Endodermal cell (in vitro differentiated cells): ENCODE measurements around the gene DENND2A. TPM values are rescaled to one million over a fixed set of nuclear protein-coding genes. Genes with fewer than 3 reads are reported as not detected.

Experiments used
- DNase-seq: peaks from one replicate; pipeline ENCODE4 v3.0.0-alpha.2; 2017
- H3K27ac ChIP-seq: 2 replicates; pipeline ENCODE4 v1.5.1; 2013; ENCODE audit warnings: mild to moderate bottlenecking, low read depth, low read length, moderate library complexity
- H3K27me3 ChIP-seq: 2 replicates; pipeline ENCODE4 v1.6.1; 2013; ENCODE audit warnings: mild to moderate bottlenecking, low read length, moderate library complexity; ENCODE audit not compliant: insufficient read depth, control insufficient read depth, poor library complexity, severe bottlenecking
- H3K36me3 ChIP-seq: 2 replicates; pipeline ENCODE4 v1.7.0; 2013; ENCODE audit warnings: mild to moderate bottlenecking, low read length, moderate library complexity; ENCODE audit not compliant: control insufficient read depth, insufficient read depth
- H3K4me1 ChIP-seq: one replicate; pipeline ENCODE4 v1.7.0; 2013; ENCODE audit warnings: low read length; ENCODE audit not compliant: control insufficient read depth, insufficient read depth
- H3K4me3 ChIP-seq: 2 replicates; pipeline ENCODE4 v1.5.1; 2013; ENCODE audit warnings: mild to moderate bottlenecking, low read length, moderate library complexity
- H3K9ac ChIP-seq: 2 replicates; pipeline ENCODE4 v1.6.1; 2013; ENCODE audit warnings: mild to moderate bottlenecking, low read length, moderate library complexity; ENCODE audit not compliant: poor library complexity, severe bottlenecking; ENCODE audit errors: extremely low read depth
- H3K9me3 ChIP-seq: 2 replicates; pipeline ENCODE4 v1.6.1; 2013; ENCODE audit warnings: mild to moderate bottlenecking, low read length, moderate library complexity; ENCODE audit not compliant: control insufficient read depth
- H3K27ac Mint-ChIP-seq: 2 replicates; pipeline ENCODE4 v1.8.0; 2020; ENCODE audit warnings: mixed read lengths
- H3K27me3 Mint-ChIP-seq: 2 replicates; pipeline ENCODE4 v1.8.0; 2021; ENCODE audit warnings: mild to moderate bottlenecking, mixed read lengths; ENCODE audit not compliant: insufficient read depth
- H3K36me3 Mint-ChIP-seq: 2 replicates; pipeline ENCODE4 v1.8.0; 2020; ENCODE audit warnings: low read depth, mixed read lengths
- H3K4me1 Mint-ChIP-seq: 2 replicates; pipeline ENCODE4 v1.8.0; 2020; ENCODE audit warnings: mixed read lengths
- H3K4me3 Mint-ChIP-seq: 2 replicates; pipeline ENCODE4 v1.8.0; 2020; ENCODE audit warnings: mild to moderate bottlenecking, moderate library complexity, mixed read lengths
- H3K9me3 Mint-ChIP-seq: 2 replicates; pipeline ENCODE4 v1.8.0; 2020; ENCODE audit warnings: mild to moderate bottlenecking, mixed read lengths
- WGBS, 2 experiments: methylation state at CpG; one replicate each; pipeline versions ENCODE4 v1.1.5 to v1.1.7; 2013; ENCODE audit warnings: missing lambda C conversion rate in 2 of 2, mixed read lengths in 1 of 2; ENCODE audit not compliant: insufficient coverage in 1 of 2, insufficient read length in 1 of 2; 5-methylcytosine and 5-hydroxymethylcytosine counted together
- total RNA-seq, 2 donors: library from RNA; stranded (reverse); fragmentation: NEBNext Ultra II Directional in 1 of 2; extraction: Animal tissue kit (Norgen Biotek cat#: 25700) in 1 of 2; gene quantifications; 2 replicates in 1 of 2; 3 replicates in 1 of 2; pipeline ENCODE4 v1.2.1, GENCODE V29; 2021
- TF ChIP-seq, protein P1 (sequence below): fragments of 200-600 bp; sonication (generic); conservative IDR thresholded peaks from 2 replicates; pipeline ENCODE4 v1.5.0; 2021; ENCODE audit warnings: antibody characterized with exemption, mild to moderate bottlenecking

DENND2A gene
- total RNA-seq, 2 donors from 2014 or later: 28.5 to 40.6 TPM

DNA sequence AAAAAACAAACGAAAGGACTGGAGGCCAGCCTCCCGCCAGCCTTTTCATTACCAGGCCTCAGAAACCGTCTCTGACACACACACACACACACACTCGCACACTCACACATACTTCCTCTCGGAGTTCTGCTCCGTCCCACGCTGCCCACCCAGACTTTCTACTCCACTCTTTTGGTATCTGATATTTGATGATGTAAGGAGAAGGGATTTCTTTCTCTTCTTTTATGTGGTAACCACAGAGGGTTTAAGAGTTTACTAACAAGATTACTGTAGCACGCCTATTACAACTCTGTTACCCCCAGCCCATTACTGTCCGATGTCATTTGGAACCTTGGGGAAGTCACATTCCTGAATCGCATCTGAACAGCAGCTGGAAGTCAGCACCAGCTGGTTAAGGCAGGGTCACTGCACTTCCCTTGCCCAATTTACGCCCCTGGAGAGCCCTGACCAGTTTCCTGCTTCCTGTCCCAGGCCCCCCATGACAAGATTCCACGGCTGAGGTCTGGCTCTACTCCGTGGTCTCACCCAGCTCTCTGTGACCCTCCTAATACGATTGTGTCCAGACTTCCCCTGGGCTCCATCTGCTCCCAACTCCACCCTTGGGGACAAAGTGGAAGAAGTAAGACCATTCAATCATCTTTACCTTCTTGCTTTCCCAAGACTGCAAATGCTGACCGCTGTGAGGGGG is 1.1 kb downstream of the DENND2A start:
- peak overlapping the region; percentile 7 for H3K27ac ChIP-seq
- H3K4me1 ChIP-seq: peaks cover 7% of the 10 kb centered on the region
- peaks cover 12% of the 10 kb centered on the region for H3K27me3 ChIP-seq
- DNase-seq: peak; percentile 67
- peaks cover 27% of the 10 kb centered on the region for H3K27me3 Mint-ChIP-seq
- H3K9ac ChIP-seq: peak overlapping the region; percentile 63
- H3K4me3 ChIP-seq: peak overlapping the region; percentile 86
- peak overlapping the region; percentile 85 for H3K27ac Mint-ChIP-seq
- 43 to 55% methylated on average over 10 to 15 of the region's 15 CpGs for WGBS, 2 experiments
- H3K36me3 ChIP-seq: no peaks in the 10 kb centered on the region
- no peaks in the 10 kb centered on the region for H3K9me3 ChIP-seq
- H3K36me3 Mint-ChIP-seq: no peaks in the 10 kb centered on the region
- peak overlapping the region; percentile 92 for H3K4me3 Mint-ChIP-seq
- no peaks in the 10 kb centered on the region for H3K9me3 Mint-ChIP-seq
- TF ChIP-seq, protein P1, sequence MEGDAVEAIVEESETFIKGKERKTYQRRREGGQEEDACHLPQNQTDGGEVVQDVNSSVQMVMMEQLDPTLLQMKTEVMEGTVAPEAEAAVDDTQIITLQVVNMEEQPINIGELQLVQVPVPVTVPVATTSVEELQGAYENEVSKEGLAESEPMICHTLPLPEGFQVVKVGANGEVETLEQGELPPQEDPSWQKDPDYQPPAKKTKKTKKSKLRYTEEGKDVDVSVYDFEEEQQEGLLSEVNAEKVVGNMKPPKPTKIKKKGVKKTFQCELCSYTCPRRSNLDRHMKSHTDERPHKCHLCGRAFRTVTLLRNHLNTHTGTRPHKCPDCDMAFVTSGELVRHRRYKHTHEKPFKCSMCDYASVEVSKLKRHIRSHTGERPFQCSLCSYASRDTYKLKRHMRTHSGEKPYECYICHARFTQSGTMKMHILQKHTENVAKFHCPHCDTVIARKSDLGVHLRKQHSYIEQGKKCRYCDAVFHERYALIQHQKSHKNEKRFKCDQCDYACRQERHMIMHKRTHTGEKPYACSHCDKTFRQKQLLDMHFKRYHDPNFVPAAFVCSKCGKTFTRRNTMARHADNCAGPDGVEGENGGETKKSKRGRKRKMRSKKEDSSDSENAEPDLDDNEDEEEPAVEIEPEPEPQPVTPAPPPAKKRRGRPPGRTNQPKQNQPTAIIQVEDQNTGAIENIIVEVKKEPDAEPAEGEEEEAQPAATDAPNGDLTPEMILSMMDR: no peak
- H3K4me1 Mint-ChIP-seq: peaks cover 35% of the 10 kb centered on the region

DNA sequence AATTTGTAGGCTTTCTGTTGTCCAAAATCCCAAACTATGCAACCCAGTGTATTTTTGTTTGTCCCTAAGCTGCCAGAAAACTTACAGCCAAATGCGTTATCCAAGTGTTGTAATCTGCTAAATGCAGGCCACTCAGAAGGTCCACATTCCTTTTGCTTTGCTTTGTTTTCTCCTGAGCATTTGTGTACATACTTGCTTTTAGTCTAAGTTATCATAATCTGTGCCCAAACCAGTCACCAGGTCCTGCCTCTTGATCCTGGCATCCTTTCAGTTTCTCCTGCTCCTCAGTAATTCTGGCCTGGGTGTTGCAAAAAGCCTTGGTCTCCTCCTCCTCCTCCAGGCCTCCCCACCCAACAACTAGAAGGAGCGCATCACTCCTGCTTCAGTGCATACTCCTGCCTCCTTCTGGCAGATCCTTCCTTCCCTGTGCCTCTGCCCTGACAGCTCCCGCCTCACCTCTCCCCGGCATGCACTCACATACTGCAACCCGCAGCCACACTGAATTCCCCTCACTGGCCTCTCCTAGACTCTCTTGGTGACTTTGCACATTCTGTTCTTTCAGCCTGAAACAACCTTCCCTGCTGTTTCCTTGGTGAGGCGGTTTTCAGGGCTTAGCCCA is 2.3 kb downstream of the DENND2A start:
- no peak overlapping the region for H3K27ac Mint-ChIP-seq
- peak; percentile 86 for DNase-seq
- H3K36me3 Mint-ChIP-seq: peaks cover 5% of the 10 kb centered on the region
- peaks cover 35% of the 10 kb centered on the region for H3K4me1 Mint-ChIP-seq
- peaks cover 24% of the 10 kb centered on the region for H3K27me3 Mint-ChIP-seq
- H3K9ac ChIP-seq: no peak overlapping the region
- H3K4me3 Mint-ChIP-seq: no peak overlapping the region
- peaks cover 7% of the 10 kb centered on the region for H3K4me1 ChIP-seq
- TF ChIP-seq, protein P1: peak; percentile 63
- 65 to 74% methylated on average over 5 to 6 of the region's 6 CpGs for WGBS, 2 experiments
- H3K27me3 ChIP-seq: peaks cover 12% of the 10 kb centered on the region
- no peaks in the 10 kb centered on the region for H3K9me3 ChIP-seq
- H3K36me3 ChIP-seq: no peaks in the 10 kb centered on the region
- H3K27ac ChIP-seq: no peak overlapping the region
- no peaks in the 10 kb centered on the region for H3K9me3 Mint-ChIP-seq
- no peak overlapping the region for H3K4me3 ChIP-seq

DNA sequence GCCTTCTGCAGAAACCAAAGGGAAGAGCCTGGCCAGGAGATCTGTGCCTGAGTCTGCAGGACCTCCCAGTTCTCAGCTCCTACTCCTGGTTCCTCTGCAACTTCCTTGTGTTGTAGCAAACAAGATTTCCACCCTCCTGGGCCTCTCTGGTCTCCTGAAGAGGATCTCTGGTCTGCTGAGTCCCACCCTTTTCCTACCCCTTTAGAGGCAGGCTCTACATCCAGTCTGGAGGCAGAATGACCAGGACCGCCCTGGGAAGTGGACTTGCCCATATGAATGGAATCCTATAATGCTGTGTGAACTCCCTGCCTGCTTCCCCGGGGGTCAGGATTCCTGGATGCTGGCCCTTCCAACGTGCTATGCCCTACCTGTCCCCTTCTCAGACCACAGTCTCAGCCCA is 3.2 kb downstream of the DENND2A start:
- Mint-ChIP-seq H3K4me1 (peaks cover 35% of the 10 kb centered on the region), H3K36me3 (peaks cover 5% of the 10 kb centered on the region), H3K9me3 (no peaks in the 10 kb centered on the region), H3K27ac (no peak overlapping the region), H3K27me3 (peaks cover 20% of the 10 kb centered on the region), H3K4me3 (no peak overlapping the region)
- no peak overlapping the region for H3K27ac ChIP-seq
- H3K9ac ChIP-seq: no peak overlapping the region
- no peaks in the 10 kb centered on the region for H3K36me3 ChIP-seq
- peaks cover 7% of the 10 kb centered on the region for H3K4me1 ChIP-seq
- no peaks in the 10 kb centered on the region for H3K9me3 ChIP-seq
- H3K4me3 ChIP-seq: no peak overlapping the region
- peaks cover 12% of the 10 kb centered on the region for H3K27me3 ChIP-seq
- TF ChIP-seq, protein P1: no peak
- no peak for DNase-seq
- WGBS, 2 experiments: 74 to 77% methylated on average over 3 of the region's 3 CpGs
